Measurements from ENCODE around the gene SDSL.

Gene SDSL

GRCh38 chr12:113414519-113415038, 7.6 kb upstream of the SDSL start:
- H3K27ac ChIP-seq = no peak overlapping the region
- TF ChIP-seq CTCF (conservative IDR thresholded peaks at IDR 0.05) (no peak), ZFX (IDR thresholded peaks at IDR 0.05) (no peak)

DNA sequence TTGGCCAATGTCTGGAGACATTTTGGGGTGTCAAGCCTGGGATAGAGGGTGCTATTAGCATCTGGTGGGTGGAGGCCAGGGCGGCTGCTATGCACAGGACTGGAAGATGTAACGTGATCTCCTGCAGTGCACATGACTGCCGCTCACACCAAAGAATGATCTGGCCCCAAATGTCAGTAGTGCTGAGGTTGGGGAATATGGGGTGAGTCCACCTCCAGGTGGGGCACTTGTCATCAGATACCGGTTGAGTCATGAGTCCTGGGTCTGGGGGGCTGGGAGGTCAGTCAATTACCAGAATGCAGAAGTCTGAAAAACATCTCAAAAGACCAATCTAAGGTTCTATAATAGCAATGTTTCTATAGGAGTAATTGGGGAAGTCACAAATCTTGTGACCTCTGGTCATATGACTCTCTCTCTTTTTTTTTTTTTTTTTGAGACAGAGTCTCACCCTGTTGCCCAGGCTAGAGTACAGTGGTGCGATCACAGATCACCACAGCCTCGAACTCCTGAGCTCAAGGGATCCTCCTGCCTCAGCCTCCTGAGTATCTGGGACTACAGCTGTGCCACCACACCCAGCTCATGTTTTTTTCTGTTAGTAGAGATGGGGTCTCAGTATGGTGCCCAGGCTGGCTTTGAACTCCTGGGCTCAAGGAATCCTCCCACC, 6.0 kb upstream of the SDSL start:
- no peak for TF ChIP-seq CTCF (conservative IDR thresholded peaks at IDR 0.05)
- no peak for TF ChIP-seq ZFX (IDR thresholded peaks at IDR 0.05)

DNA sequence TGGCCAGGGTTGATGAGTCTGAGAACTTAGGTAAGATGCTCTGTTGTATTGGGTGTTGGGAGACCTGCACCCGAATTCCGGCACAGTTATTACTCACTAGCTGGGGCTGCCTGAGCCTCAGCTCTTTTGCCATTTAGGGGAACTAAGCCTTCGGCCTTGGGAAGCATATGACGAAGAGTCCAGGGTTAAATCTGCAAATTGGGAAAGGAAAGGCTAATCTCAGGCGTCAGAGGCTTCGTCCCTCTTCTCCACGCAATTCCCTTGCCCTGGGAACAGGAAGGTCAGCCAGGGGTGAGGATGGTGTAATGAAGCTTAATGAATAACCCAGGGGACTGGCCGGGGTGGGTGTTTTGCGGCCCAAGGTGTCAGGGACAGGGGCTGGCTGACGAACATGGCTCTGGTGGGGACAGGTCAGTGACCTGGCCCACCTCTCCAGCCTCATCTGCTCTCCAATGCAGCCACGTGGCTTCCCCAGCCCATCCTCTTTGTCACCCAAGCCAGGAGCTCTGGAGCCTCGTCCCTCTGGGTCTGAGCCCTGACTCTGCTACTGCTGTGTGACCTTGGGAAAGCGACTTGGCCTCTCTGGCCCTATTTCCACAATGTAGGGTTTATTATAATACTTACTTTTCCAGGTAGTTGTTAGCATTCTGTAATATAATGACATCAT, 3.8 kb upstream of the SDSL start:
- no peak overlapping the region for H3K27ac ChIP-seq
- TF ChIP-seq CTCF (conservative IDR thresholded peaks at IDR 0.05) = no peak
- no peak for TF ChIP-seq ZFX (IDR thresholded peaks at IDR 0.05)

More for the DNA sequence above, 6.0 kb upstream of the SDSL start:
- no peak overlapping the region for H3K27ac ChIP-seq

GRCh38 chr12:113420996-113421595, 1.1 kb upstream of the SDSL start:
- TF ChIP-seq ZFX (IDR thresholded peaks at IDR 0.05) (no peak), CTCF (conservative IDR thresholded peaks at IDR 0.05) (no peak)
- H3K27ac ChIP-seq = no peak overlapping the region

DNA sequence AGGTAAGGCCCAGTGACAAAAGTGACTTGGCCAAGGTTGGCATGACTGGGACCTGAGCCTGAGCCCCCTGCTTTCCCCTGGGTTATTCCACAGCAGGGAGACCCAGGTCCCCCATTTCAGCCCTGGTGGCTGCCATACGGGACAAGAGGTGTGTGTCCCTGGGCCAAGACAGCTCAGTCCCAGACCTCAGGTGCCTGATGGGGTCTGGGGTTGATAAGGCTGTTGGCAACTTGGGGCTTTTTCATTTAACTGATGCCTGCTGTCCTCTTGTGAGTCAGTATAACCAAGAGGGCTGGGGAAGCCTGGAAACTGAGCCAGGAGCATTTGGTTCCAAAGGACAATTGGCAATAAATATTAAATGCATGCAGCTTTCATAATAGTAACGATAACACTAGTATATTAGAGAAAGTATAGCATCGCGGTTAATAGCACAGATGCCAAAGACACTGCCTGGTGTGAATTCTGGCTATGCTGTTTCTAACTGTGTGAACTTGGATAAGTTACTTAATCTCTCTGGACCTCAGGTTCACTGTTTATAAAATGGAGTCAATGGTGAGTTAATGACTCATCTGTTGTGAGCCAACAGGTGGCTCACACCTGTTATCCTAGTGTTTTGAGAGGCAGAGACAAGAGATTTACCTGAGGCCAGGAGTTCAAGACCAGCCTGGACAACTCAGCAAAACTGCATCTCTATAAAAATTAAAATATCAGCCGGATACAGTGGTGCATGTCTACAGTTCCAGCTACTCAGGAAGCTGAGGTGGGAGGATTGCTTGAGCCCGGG, 898 bp downstream of the SDSL start:
- TF ChIP-seq CTCF (conservative IDR thresholded peaks at IDR 0.05) (no peak), ZFX (IDR thresholded peaks at IDR 0.05) (no peak)
- H3K27ac ChIP-seq = peak overlapping the region; percentile 79

DNA sequence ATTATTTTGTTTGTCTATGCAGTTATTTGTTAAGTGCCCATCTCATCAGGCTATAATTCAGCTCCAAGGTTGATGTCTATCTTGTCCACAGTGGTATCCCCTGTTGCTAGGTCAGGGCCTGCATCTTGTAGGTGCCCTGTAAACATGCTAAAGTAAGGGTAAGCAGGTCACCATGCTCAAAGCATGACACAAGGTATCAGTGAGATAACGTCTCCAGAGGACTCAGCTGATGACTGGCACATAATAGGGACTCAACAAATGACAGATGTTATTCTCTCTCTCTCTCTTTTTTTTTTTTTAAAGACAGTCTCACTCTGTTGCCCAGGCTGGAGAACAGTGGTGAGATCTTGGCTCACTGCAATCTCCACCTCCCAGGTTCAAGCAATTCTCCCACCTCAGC, 2.3 kb downstream of the SDSL start:
- no peak overlapping the region for H3K27ac ChIP-seq
- TF ChIP-seq CTCF (conservative IDR thresholded peaks at IDR 0.05) (no peak), ZFX (IDR thresholded peaks at IDR 0.05) (no peak)
